OCI-LY7 (cell line): ENCODE results near the gene RHOB.

Experiments used
- CTCF ChIP-seq: fragments of 200-600 bp; sonication (generic); conservative IDR thresholded peaks from 2 replicates; pipeline ENCODE4 v1.5.1; 2014; ENCODE audit warnings: mild to moderate bottlenecking, antibody characterized with exemption, low read length, moderate library complexity, mixed read lengths
- EZH2phosphoT487 ChIP-seq: fragments of 200-600 bp; sonication (generic); IDR thresholded peaks from 2 replicates; pipeline ENCODE4 v1.6.1; 2018; ENCODE audit warnings: low read depth, borderline replicate concordance, mild to moderate bottlenecking, mixed run types, antibody characterized with exemption, low read length, moderate library complexity, mixed read lengths

- TF ChIP-seq CTCF = no peak
- TF ChIP-seq EZH2phosphoT487 = no peak
Observed at GRCh38 chr2:20440001-20440560, 6.8 kb upstream of the RHOB start.
